ENCODE data around the gene TOMM22. TPM values are rescaled to one million over a fixed set of nuclear protein-coding genes. Genes with fewer than 3 reads are reported as not detected.

Gene TOMM22
- total RNA-seq, 2 experiments from 2014 or later, result 51.8 to 114 TPM

DNA sequence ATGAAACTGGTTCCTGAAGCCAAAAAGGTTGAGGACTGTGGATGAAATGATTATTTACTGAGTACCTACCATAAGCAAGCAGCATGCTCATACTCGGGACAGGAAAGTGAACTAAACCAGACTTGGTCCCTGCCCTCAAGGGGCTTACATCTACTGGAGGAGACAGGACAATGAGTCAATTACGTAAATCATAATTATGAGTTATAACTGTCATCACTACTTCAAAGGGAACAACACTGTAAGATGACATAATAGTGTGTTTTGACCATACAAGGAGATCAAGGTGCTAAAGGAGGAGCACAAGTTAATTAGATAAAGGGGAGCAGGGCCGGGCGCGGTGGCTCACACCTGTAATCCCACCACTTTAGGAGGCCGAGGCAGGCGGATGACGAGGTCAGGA lies 28.0 kb upstream of the TOMM22 start:
- BruUV-seq (replicated peaks), result no TSS peak
- ChIA-PET POLR2A (no interaction called here), CTCF (ENCODE audit: unreplicated experiment) (no interaction called here)
- Histone ChIP-seq H4K20me1 (ENCODE audit: insufficient read depth, low read length) (no peaks in the 10 kb centered on the region), H2AFZ (ENCODE audit: low read length) (no peak overlapping the region), H3K9me3 (ENCODE audit: low read length) (no peaks in the 10 kb centered on the region), H3K27ac (ENCODE audit: low read depth, low read length, poor library complexity, severe bottlenecking) (no peak overlapping the region), H3K4me1 (ENCODE audit: insufficient read depth, low read length, poor library complexity, severe bottlenecking) (peaks cover 12% of the 10 kb centered on the region), H3K36me3 (ENCODE audit: insufficient read depth, low read length) (no peaks in the 10 kb centered on the region), H3K4me2 (ENCODE audit: low read length) (no peak overlapping the region), H3K79me2 (ENCODE audit: insufficient read depth, low read depth, low read length) (no peaks in the 10 kb centered on the region), H3K9me2 (ENCODE audit: insufficient read depth, low read length) (no peaks in the 10 kb centered on the region), H3K4me3 (ENCODE audit: low read depth, low read length, poor library complexity, severe bottlenecking) (no peak overlapping the region)
- intact Hi-C loops (cut with micrococcal nuclease; ENCODE audit: unreplicated experiment), result no loop called here
- TF ChIP-seq, protein P1, sequence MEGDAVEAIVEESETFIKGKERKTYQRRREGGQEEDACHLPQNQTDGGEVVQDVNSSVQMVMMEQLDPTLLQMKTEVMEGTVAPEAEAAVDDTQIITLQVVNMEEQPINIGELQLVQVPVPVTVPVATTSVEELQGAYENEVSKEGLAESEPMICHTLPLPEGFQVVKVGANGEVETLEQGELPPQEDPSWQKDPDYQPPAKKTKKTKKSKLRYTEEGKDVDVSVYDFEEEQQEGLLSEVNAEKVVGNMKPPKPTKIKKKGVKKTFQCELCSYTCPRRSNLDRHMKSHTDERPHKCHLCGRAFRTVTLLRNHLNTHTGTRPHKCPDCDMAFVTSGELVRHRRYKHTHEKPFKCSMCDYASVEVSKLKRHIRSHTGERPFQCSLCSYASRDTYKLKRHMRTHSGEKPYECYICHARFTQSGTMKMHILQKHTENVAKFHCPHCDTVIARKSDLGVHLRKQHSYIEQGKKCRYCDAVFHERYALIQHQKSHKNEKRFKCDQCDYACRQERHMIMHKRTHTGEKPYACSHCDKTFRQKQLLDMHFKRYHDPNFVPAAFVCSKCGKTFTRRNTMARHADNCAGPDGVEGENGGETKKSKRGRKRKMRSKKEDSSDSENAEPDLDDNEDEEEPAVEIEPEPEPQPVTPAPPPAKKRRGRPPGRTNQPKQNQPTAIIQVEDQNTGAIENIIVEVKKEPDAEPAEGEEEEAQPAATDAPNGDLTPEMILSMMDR (conservative IDR thresholded peaks at IDR 0.05; ENCODE audit: low read length), result no peak
- no peak for TF ChIP-seq EZH2phosphoT487 (IDR thresholded peaks at IDR 0.05; ENCODE audit: borderline replicate concordance, low read depth, low read length)
- no peak for DNase-seq (ENCODE audit: low spot score)

DNA sequence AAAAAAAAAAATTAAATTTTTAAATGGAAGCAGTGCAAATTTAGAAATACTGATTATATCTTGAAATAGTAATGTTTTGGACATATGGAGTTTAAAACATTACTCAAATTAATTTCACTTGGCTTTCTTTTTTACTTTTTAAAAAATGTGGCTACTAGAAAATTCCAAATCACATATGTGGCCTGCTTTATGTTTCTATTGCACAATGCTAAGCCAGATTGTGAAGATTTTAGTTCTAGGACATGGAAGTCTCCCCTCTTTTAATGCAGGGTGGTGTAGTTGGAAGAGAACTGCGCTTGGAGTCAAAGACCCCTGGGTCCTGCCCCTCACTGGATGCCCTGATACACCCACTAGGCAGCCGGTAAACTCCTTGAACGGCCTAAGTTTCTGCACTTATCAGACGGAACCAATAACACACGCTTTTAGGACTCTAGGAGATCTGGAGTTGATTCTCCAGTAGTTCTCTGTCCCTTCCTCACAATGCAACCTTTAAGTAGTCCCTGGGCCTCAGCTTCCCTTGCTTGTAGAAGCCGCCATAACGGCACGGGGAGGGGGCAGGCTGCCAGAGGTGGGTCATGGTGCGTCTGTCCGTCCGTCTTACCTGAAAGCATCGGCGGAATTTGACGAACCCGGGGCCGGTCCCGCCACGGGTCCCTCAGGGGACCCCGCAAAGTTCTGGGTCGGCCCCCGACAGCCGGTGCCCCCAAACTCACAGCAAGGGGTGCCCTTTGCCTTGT lies 26.1 kb upstream of the TOMM22 start:
- Histone ChIP-seq H3K79me2 (ENCODE audit: insufficient read depth, low read depth, low read length) (no peaks in the 10 kb centered on the region), H3K36me3 (ENCODE audit: insufficient read depth, low read length) (no peaks in the 10 kb centered on the region), H3K4me3 (ENCODE audit: low read depth, low read length, poor library complexity, severe bottlenecking) (peak overlapping the region; percentile 81), H3K9me2 (ENCODE audit: insufficient read depth, low read length) (no peaks in the 10 kb centered on the region), H3K4me2 (ENCODE audit: low read length) (peak overlapping the region; percentile 80), H4K20me1 (ENCODE audit: insufficient read depth, low read length) (no peaks in the 10 kb centered on the region), H3K9me3 (ENCODE audit: low read length) (no peaks in the 10 kb centered on the region), H3K4me1 (ENCODE audit: insufficient read depth, low read length, poor library complexity, severe bottlenecking) (peaks cover 12% of the 10 kb centered on the region), H3K27ac (ENCODE audit: low read depth, low read length, poor library complexity, severe bottlenecking) (no peak overlapping the region), H2AFZ (ENCODE audit: low read length) (peak overlapping the region; percentile 95)
- ChIA-PET CTCF (ENCODE audit: unreplicated experiment) (no interaction called here), POLR2A (no interaction called here)
- intact Hi-C loops (cut with micrococcal nuclease; ENCODE audit: unreplicated experiment), result loop anchor here (2.0 kb wide), 1 partner anchor 25 kb away; the partner anchor contains the start of gene TOMM22
- no TSS peak for BruUV-seq (replicated peaks)
- DNase-seq (ENCODE audit: low spot score), result peak; percentile 6
- no peak for TF ChIP-seq EZH2phosphoT487 (IDR thresholded peaks at IDR 0.05; ENCODE audit: borderline replicate concordance, low read depth, low read length)
- TF ChIP-seq, protein P1 (conservative IDR thresholded peaks at IDR 0.05; ENCODE audit: low read length), result no peak
